ENCODE measurements around the gene FAM171A1.

FAM171A1 gene

DNA sequence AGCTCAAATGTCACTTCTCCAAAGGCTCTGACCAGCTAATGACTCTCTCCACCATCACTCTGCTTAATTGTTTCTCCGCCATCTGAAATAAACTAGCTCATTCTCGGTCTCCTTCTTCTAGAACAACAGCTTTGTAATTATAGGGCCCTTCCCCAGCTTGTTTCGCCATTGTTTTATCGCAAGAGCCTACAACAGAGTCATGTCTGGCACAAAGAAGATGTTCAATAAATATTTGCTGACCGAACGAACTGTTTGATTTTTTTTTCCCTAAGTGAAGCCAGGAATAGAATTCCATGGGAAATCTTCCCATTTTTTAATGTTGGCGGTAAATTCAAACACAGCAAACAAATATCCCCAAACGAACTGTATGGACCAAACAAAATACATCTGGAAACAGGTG is 138.8 kb downstream of the FAM171A1 start:
- TF ChIP-seq, protein P1, sequence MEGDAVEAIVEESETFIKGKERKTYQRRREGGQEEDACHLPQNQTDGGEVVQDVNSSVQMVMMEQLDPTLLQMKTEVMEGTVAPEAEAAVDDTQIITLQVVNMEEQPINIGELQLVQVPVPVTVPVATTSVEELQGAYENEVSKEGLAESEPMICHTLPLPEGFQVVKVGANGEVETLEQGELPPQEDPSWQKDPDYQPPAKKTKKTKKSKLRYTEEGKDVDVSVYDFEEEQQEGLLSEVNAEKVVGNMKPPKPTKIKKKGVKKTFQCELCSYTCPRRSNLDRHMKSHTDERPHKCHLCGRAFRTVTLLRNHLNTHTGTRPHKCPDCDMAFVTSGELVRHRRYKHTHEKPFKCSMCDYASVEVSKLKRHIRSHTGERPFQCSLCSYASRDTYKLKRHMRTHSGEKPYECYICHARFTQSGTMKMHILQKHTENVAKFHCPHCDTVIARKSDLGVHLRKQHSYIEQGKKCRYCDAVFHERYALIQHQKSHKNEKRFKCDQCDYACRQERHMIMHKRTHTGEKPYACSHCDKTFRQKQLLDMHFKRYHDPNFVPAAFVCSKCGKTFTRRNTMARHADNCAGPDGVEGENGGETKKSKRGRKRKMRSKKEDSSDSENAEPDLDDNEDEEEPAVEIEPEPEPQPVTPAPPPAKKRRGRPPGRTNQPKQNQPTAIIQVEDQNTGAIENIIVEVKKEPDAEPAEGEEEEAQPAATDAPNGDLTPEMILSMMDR (IDR thresholded peaks at IDR 0.05; ENCODE audit: low read depth, low read length, missing control alignments) = no peak
- DNase-seq (ENCODE audit: low read depth) = no peak
- no peak overlapping the region for H3K4me3 ChIP-seq (ENCODE audit: low read depth, low read length)

DNA sequence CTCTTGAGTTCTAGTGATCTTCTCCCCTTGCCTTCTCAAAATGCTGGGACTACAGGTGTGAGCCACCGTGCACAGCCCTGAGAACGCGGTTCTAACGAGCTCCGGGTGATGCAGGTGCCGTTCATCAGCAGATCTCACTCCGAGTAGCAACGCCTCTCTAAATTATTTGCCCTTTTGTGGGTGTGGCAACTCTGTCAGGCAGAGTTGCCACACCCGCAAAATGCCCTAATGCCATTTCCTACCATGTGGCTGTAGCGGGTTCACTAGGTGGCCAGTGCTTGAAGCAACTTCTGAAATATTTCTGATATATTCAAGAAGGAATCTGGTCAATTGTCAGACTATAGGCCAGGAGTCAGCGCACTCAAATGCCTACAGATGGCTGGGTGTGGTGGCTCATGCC is 139.7 kb downstream of the FAM171A1 start:
- H3K4me3 ChIP-seq (ENCODE audit: low read depth, low read length) = no peak overlapping the region
- TF ChIP-seq, protein P1 (IDR thresholded peaks at IDR 0.05; ENCODE audit: low read depth, low read length, missing control alignments) = no peak
- DNase-seq (ENCODE audit: low read depth) = no peak

DNA sequence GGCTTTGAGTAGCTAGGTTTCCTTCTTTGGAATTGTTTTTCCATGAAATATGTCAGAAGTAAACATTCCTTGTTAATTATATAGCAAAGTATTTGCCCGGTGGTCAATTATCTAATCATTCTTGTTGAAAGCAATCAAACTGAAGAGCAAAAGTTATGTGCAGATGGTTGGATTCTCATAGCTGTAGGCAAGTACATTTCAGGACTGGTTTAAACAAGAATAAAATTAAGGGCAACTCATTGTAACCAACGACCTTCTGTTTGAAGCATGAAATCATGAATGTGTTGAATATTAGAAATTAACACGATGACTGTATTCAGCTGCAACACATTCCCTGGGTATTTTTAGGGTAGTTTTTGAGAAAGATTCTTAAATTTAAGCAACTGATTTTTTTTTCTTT is 140.8 kb downstream of the FAM171A1 start:
- no peak for DNase-seq (ENCODE audit: low read depth)
- no peak overlapping the region for H3K4me3 ChIP-seq (ENCODE audit: low read depth, low read length)
- TF ChIP-seq, protein P1 (IDR thresholded peaks at IDR 0.05; ENCODE audit: low read depth, low read length, missing control alignments) = no peak

DNA sequence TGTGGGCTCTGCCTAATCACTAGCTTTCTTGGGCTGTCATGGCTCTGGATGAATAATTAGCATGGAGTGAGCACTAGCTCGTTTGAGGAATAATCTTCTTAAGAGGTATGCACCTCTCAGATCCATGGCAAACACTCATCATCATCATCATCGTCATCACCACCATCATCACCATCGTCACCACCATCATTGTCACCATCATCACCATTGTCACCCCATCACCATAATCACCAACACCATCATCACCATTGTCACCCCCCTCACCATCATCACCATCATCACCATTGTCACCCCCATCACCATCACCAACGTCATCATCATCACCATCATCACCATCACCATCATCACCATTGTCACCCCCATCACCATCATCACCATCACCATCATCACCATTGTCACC is 141.8 kb downstream of the FAM171A1 start:
- no peak overlapping the region for H3K4me3 ChIP-seq (ENCODE audit: low read depth, low read length)
- TF ChIP-seq, protein P1 (IDR thresholded peaks at IDR 0.05; ENCODE audit: low read depth, low read length, missing control alignments) = no peak
- no peak for DNase-seq (ENCODE audit: low read depth)

DNA sequence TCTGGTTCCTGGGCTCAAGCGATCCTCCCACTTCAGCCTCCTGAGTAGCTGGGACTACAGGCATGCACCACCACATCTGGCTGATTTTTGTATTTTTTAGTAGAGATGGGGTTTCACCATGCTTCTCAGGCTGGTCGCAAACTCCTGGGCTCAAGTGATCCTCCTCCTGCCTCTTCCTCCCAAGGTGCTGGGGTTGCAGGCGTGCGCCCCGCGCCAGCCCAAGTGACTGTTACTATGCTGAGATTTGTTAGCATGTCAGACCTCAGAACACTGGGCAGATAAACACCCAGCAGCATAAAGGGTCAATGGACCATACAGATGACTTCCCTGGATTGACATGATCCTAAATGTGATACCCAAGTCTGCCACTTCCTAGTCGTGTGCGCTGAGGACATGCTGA is 142.7 kb downstream of the FAM171A1 start:
- H3K4me3 ChIP-seq (ENCODE audit: low read depth, low read length) = no peak overlapping the region
- TF ChIP-seq, protein P1 (IDR thresholded peaks at IDR 0.05; ENCODE audit: low read depth, low read length, missing control alignments) = no peak

DNA sequence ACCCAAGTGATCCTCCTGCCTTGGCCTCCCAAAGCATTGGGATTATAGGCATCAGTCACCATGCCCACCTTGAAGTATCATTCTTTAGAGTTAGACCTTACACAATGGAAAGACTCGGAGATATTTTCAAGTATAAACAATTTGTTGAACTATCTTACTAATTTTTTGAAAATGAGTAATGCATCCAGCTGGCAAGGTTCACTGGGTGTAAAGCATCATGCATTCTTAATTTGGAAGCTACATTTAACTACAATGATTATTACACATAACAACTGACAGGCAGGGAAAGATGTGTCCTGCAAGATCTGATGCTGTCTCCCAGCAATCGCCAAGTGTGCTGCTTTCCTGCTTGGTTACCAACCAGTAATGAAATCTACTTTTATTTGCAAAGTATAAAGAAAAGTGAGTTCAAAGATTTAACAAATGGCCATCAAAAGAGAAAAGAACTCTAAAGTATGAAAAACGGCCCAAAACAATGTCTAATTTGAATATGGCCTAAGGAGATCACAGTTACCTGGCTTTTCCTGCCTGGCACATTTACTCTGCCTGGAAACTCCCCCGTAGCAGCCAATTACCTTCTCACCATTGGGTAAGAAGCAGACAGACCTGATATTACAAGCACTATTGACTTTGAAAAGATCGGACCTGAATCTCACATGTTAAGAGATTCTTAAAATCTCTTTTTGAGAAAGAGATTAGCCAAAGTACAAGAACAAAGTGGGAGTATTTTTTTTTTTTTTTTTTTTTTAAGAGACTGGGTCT is 143.3 kb downstream of the FAM171A1 start:
- DNase-seq (ENCODE audit: low read depth) = no peak
- no peak overlapping the region for H3K4me3 ChIP-seq (ENCODE audit: low read depth, low read length)
- TF ChIP-seq, protein P1 (IDR thresholded peaks at IDR 0.05; ENCODE audit: low read depth, low read length, missing control alignments) = no peak

More for the DNA sequence above, 142.7 kb downstream of the FAM171A1 start:
- DNase-seq (ENCODE audit: low read depth) = no peak

DNA sequence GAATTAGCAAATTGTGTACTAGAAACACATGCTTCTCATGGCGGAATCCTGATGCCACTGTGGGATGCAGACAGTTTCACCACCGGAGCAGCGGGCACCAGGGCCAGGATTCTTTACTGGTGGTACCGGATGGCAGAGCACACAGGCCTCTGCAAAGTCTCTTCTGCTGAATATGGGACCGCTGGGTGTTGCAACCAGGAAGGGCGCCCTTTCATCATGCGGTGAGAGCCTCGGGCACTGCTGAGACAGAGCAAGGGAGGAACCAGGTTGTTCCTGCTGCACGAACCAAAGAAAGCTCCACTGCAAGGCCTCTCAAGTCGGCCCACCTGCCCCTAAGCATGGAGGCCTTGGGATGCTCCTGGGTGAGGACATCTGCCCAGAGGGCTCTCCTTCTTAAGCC is 145.6 kb downstream of the FAM171A1 start:
- no peak overlapping the region for H3K4me3 ChIP-seq (ENCODE audit: low read depth, low read length)
- TF ChIP-seq, protein P1 (IDR thresholded peaks at IDR 0.05; ENCODE audit: low read depth, low read length, missing control alignments) = no peak
- DNase-seq (ENCODE audit: low read depth) = no peak
